Smooth muscle cell of bladder (primary cell): ENCODE data around the gene ZNF605. TPM values are rescaled to one million over a fixed set of nuclear protein-coding genes. Genes with fewer than 3 reads are reported as not detected.

Experiments
- total RNA-seq: library from RNA; depleted of rRNA; stranded (reverse); fragments of >200 nt; gene quantifications from 2 replicates; pipeline ENCODE4 v1.2.3, GENCODE V29; 2014

ZNF605 gene
- total RNA-seq: 8.1 and 10.1 TPM in 2 replicates

GRCh38 chr12:132956011-132956788, at the start of gene ZNF605:
Gene ZNF605, minus strand, starts transcription at chr12:132956306. Its CDS starts 10,671 bp downstream, at chr12:132945635.

GRCh38 chr12:132986001-132986884, 30.1 kb upstream of the ZNF605 start, which contains the start of gene ZNF26:
Gene ZNF26, plus strand, starts transcription at chr12:132986367. Its CDS starts 474 bp downstream, at chr12:132986841.

DNA sequence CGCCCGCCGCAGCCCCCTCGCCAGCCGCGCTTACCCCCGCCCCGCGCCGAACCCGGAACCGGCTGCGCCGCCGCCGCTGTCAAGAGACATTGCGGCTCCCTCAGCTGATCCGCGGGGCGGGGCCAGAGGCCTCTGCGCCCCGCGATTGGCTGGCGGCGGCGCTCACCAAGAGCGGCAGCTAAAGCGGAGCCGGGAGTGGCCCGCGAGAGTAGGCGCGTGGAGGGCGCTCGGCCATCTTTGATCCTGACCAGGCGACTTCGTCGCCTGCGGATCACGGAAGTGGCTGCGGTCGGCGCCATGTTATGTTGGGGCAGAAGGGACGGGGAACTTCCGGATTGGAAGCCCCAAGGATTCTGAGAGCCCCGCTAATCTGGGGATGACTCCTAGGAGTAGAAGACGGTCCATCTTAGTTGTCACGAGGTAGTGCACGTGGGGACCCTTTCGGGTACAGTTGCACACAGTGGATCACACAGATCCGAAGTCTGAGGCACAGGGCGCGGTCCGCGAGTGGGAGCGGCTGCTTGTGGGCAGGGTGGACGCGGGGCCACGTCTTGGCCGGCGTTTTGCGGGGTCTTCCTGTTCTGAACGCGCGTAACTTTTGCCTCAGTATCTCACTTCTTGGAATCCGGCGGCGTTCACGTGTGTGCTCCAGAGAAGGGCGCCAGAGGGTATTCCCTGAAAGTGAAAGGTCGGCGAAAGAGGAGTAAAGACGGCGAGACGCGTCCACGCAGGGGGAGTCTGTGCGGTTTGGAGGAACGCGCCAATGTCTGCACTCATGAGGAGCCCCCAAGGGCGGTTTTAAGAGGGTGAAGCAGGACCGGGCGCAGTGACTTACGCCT, 68.4 kb downstream of the ZNF605 start, which contains the start of gene CHFR:
Gene CHFR (minus strand): TSS at position 93 of the 839 bp plus-strand sequence. CDS start 277 bp downstream, outside the sequence.

Other genes with a start within 250 kb of the ZNF605 start
- gene PGAM5, start 245.5 kb downstream of the ZNF605 start, total RNA-seq: 22.3 and 29.0 TPM in 2 replicates
- gene ANKLE2, start 194.5 kb downstream of the ZNF605 start, total RNA-seq: 52.4 and 63.3 TPM in 2 replicates
- 103 and 185 TPM in 2 replicates for gene GOLGA3, start 127.4 kb downstream of the ZNF605 start, total RNA-seq
- 28.7 TPM in 2 replicates for gene CHFR, start 68.7 kb downstream of the ZNF605 start, total RNA-seq
- gene ZNF26, start 30.1 kb upstream of the ZNF605 start, total RNA-seq: 8.2 and 11.1 TPM in 2 replicates
- gene ZNF84, start 81.2 kb upstream of the ZNF605 start, total RNA-seq: 17.4 and 23.9 TPM in 2 replicates
- 28.5 and 31.4 TPM in 2 replicates for gene ZNF140, start 124.6 kb upstream of the ZNF605 start, total RNA-seq
- gene ZNF891, start 174.0 kb upstream of the ZNF605 start, total RNA-seq: 0.71 and 0.92 TPM in 2 replicates
- gene ZNF10, start 174.3 kb upstream of the ZNF605 start, total RNA-seq: 6.0 and 8.5 TPM in 2 replicates
- gene ZNF268, start 225.2 kb upstream of the ZNF605 start, total RNA-seq: 25.3 and 26.6 TPM in 2 replicates